Renal cortex interstitium (tissue), 11 donors: ENCODE measurements around the gene GPR173. TPM values are rescaled to one million over a fixed set of nuclear protein-coding genes. Genes with fewer than 3 reads are reported as not detected.

Experiments
- DNase-seq, 11 donors: peaks; one replicate each; pipeline ENCODE4 v3.0.0-alpha.2; 2013; ENCODE audit warnings: low read depth in 9 of 11, low spot score in 4 of 11; ENCODE audit errors: extremely low read depth in 1 of 11
- polyA plus RNA-seq, 3 donors: library from polyadenylated mRNA; unstranded; fragments of 120-200 nt; gene quantifications; one replicate each; pipeline ENCODE4 v1.2.1, GENCODE V29; 2013; ENCODE audit not compliant: insufficient read length in 3 of 3

Gene GPR173
- polyA plus RNA-seq, 3 donors: 15.6 to 25.9 (median 16.1) TPM

DNA sequence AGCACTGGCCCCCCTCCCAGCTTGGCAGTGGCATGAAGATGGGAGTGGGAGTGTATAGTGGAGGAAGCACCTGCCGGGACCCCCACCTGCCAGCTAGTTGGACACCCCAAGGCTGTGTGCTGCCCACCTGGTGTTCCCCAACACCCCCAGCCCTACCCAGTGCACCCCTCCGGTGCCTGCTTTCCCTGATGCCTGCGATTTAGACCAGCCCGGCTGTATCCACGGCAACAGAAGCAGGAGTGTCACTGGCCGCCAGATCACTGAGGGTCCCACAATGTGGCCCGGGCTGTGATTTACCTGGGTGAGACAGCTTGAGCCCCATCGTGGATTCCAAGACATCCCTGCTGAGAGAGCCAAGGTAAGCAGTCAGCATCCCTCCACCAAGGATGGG lies 533 bp downstream of the GPR173 start:
- DNase-seq: no peak

DNA sequence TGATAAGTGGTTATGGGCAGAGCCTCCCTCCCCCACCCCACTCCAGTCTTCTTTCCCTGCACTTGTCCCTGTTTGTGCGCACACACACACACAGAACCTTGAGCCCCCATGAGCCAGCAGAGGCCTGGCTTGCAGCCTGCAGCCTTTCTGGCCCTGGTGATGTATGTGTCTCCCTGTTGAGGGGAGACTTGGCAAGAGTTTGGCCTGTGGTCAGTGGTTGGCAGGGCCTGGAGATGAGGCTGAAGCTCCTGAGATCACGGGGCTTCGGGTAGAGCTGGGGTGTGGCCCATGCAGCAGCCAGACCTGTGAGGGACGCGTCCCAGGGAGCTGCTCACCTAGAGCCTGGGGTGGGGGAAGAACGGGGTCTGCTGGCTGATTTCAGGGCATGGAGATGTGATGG lies 2.3 kb downstream of the GPR173 start:
- no peak for DNase-seq

DNA sequence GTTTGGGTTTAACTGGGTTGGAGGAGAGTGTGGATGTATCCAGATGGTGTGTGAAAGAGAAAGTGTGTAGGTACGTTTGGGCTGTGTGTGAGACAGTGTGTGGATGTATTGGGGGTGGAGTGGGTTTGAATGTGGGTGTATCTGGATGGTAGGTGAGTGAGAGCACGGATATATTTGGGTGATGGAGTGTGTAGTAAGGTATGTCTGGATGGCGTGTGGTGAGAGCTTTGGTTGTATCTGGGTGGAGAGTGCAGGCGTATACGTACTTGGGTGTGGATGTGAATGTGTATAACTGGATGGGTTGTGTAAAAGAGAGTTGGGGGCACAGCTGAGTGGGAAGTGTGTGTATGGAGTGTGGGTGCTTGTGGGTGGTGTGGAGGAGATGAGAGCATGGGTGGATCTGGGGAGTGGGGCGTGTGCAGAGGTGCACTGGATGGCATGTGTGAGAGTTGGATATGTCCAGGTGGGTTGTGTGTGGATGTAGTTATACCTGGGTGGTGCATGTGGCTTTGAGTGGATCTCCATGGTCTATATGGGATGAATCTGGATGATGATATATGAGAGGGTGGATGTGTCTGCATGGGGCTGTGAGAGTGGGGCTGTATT lies 6.8 kb downstream of the GPR173 start:
- DNase-seq: no peak

DNA sequence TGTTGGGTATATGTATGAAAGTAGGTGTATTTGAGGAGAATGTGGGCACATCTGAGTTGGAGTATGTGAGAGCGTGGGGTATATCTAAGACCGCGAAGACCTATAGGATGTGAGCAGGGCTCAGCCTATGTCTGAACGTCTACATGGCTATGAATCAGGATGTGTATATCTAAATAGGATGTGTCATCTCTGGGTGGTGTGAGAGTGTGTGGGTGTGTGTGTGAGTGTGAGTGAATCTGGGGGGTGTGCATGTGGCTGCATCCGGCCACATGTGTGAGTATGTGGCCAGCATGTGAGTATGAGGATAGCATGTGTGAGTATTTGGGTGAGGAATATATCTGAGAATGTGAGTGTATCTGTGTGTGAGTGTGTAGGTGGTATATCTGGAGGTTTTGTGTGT lies 7.7 kb downstream of the GPR173 start:
- no peak for DNase-seq

DNA sequence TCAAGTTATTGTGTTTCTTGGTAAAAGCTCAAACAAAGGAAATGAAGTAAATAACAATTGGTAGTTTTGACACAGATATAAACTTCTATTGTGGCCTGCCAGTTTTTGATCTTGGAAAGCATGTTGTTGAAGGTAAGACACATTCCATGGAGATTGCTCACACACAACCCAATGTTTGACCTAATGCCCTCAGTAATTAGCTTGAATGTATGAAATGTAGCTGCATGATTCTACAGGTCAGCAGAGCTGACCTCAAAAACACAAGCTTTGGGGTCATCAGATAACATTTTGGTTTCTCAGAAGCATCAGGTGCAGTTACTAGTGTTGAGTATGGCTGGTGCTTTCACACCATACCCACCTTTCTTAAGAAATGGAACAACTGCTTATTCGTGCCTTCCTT lies 16.5 kb downstream of the GPR173 start:
- no peak for DNase-seq

DNA sequence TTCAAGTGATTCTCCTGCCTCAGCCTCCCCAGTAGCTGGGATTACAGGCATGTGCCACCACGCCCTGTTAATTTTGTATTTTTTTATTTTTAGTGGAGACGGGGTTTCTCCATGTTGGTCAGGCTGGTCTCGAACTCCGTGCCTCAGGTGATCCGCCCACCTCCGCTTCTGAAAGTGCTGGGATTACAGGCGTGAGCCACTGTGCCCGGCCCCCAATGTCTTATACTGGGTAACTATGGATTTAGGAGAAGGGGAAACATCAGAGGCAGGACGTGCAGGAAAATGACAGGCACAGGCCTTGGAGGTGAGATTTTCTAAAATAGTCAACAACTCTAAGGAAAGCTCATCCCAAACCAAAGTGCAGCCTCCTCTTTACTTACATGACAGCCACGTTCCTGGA lies 22.5 kb downstream of the GPR173 start:
- no peak for DNase-seq

DNA sequence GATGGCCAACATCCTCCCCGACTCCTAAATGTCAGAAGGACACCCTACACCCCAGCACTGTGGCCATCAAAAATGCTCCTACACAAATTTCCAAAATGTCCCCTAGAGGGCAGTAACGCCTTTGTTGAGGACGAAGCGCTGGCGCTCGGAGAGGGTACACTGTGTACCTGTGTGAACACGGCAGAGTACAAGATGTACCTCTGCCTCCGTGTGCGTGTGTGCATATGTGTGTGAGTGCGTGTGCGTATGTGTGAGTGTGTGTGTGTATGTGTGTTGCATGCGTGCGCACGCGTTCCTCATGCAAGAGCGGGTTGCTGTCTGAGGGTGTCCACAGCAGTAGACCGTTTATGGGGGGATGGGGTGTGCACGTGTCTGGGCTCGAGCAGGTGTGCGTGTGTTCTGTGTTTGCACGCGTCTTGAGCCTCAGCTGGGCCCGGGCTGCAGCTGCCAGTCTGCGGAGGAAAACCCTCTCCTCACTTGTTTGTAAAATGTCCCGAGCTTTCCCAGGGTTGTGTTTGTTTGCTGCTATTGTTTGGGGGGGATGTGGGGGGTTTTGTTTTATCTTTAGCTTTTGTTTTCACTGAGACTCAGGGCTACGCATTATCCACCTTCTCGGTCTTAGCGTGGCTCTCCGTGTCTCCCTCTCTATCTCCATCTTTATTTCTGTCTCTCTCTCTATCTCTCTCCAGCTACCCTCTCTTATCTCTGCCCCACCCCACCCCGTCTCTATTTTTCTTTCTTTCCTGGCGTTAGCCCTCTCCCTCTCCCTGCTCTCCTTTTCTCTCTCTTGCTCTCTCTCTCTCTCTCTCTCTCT lies 23.2 kb downstream of the GPR173 start:
- DNase-seq: peak in 4 of 11 donors; percentile 50 to 73 (median 56)

DNA sequence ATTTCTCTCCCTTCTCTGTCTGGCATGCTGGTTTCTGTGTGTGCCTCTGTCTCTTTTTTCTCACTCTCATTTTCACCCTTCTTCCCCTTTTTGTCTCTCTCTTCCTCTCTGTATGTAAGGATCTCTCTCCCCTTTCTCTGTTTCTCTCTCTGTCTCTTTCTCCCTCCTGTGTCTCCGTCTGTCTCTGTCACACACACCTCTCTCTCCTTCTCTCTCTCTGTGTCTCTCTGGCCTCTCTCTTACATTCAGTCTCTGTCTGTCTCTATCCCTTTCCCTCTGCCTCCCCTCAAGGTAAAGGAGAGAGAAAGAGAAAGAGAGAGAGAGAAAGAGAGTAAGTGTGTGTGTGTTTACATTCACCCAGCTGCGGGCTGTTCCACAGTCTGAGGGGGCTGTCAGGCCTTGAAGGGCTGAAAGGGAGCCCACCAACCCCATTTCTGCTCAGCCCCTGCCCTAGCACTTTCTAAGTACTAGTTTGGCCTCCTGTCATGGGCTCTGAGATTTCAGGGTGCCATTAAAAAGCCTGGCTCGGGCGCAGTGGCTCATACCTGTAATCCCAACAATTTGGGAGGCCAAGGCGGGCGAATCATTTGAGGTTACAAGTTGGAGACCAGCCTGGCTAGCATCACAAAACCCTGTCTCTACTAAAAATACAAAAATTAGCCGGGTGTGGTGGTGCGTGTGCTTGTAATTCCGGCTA lies 24.0 kb downstream of the GPR173 start:
- no peak for DNase-seq

DNA sequence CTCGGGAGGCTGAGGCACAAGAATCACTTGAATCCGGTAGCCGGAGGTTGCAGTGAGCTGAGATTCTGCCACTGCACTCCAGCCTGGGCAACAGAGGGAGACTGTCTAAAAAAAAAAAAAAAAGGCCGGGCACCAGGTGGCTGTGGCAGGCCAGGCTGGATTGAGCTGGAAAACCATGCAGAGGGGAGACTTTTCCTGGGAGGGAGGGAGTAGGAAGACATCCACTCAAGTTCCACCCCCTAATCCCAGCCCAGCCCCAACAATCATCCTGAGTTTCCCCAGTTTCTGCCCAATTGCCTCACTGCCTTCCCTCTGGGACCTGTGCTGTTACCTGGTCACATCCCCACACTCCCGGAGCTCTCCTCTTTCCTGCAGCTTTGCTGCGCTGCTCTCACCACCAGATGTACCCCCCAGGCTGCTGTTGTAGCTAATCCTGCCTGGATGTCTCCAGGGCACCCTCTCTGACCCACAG lies 24.6 kb downstream of the GPR173 start:
- DNase-seq: no peak

DNA sequence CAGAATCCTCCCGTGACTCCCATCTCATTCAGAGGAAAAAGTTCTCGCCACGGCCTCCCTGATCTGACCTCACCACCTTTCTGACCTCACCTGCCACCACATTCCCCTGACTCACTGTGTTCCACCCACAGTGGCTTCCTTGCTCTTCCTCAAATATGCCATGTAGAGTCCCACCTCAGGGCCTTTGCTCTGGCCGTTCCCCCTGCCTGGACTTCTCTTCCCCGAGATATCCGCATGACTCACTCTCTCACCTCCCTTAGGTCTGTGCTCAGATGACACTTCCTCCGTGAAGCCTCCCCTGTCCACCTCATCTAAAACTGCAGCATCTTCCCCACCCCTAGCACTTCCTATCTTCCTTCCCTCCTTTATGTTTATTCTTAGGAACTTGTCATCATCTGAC lies 26.4 kb downstream of the GPR173 start:
- no peak for DNase-seq

DNA sequence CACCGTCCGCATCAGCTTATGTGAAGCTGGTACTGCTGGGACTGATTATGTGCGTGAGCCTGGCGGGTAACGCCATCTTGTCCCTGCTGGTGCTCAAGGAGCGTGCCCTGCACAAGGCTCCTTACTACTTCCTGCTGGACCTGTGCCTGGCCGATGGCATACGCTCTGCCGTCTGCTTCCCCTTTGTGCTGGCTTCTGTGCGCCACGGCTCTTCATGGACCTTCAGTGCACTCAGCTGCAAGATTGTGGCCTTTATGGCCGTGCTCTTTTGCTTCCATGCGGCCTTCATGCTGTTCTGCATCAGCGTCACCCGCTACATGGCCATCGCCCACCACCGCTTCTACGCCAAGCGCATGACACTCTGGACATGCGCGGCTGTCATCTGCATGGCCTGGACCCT lies 28.1 kb downstream of the GPR173 start:
- no peak for DNase-seq

DNA sequence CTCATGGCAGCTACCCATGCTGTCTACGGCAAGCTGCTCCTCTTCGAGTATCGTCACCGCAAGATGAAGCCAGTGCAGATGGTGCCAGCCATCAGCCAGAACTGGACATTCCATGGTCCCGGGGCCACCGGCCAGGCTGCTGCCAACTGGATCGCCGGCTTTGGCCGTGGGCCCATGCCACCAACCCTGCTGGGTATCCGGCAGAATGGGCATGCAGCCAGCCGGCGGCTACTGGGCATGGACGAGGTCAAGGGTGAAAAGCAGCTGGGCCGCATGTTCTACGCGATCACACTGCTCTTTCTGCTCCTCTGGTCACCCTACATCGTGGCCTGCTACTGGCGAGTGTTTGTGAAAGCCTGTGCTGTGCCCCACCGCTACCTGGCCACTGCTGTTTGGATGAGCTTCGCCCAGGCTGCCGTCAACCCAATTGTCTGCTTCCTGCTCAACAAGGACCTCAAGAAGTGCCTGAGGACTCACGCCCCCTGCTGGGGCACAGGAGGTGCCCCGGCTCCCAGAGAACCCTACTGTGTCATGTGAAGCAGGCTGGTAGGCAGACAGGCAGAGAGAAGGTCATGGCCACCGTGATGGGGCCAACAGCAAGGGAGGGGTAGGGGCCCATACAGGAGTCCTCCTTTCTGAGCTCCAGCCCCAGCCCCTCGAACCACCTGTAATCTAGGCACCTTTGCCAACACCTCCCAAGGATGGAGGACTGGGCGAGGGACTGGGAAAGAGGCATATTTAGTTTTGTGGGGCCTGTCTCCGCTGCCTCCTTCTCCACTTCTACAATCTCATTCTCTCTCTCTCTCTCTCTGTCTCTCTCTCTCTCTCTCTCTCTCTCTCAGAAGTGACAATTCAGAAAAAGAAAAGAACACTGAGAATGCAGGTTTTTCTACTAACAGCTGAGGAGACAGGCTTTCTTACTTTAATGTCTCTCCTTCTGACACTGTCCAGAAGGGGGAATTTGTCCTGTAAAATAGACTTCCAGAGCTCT lies 28.9 kb downstream of the GPR173 start:
- no peak for DNase-seq

DNA sequence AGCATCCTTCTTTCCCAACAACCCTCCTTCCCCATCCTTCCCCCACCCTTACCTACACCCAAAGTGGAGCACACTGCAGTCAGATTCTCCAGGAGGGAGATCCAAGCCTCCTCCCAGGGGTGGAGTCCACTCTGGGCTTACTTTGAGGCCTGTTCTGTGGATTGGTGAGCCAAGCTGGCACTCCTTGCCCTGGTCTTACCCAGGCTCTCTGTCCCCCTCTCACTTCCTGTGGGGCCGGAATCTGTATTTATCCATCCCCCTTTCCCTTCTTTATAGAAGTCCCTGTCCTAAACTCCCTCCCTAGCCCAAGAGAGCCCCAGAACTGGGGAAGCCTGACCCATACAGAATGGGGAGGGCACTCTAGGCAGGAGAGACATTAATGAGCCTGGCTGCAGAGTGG lies 30.4 kb downstream of the GPR173 start:
- no peak for DNase-seq

DNA sequence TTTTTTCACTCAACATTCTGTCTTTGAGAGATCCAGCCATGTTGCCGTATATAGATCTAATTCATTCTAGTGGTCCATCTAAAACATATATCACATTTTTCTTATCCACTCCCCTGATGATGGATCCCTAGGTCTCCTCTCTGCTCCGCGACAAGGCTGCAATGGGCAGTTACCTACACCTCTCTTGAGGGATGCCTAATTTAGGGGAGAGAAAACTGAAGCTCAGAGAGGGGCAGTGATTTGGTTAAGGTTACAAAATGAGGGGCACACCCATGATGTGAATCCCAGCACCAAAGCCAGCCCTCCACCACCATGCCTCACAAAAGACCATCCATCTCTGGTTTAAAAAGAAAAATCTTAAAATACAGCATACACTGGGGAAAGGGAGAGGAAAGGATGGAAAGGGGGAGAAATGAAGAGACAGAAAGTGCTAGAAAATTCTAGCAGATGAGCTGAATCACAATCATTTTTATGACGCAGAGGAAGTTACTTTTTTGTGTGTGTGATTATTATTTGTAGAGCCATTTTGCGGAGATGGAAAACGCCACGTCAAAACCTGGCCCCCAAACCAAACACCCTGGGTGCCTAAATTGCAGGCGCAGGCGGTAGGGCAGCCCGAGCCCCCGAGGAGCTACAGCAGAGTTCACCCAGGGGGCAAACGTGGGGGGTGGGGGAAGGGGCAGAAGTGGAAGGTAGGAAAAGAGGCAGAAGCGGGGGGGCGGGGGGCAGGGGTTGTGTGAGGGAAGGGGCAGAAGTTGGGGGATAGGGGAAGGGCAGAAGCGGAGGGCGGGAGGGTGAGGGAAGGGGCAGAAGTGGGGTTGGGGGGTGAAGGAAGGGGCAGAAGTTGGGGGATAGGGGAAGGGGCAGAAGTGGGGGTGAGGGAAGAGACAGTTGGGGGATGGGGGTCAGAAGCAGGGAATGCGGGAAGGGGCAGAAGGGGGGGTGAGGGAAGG lies 32.3 kb downstream of the GPR173 start:
- DNase-seq: no peak

DNA sequence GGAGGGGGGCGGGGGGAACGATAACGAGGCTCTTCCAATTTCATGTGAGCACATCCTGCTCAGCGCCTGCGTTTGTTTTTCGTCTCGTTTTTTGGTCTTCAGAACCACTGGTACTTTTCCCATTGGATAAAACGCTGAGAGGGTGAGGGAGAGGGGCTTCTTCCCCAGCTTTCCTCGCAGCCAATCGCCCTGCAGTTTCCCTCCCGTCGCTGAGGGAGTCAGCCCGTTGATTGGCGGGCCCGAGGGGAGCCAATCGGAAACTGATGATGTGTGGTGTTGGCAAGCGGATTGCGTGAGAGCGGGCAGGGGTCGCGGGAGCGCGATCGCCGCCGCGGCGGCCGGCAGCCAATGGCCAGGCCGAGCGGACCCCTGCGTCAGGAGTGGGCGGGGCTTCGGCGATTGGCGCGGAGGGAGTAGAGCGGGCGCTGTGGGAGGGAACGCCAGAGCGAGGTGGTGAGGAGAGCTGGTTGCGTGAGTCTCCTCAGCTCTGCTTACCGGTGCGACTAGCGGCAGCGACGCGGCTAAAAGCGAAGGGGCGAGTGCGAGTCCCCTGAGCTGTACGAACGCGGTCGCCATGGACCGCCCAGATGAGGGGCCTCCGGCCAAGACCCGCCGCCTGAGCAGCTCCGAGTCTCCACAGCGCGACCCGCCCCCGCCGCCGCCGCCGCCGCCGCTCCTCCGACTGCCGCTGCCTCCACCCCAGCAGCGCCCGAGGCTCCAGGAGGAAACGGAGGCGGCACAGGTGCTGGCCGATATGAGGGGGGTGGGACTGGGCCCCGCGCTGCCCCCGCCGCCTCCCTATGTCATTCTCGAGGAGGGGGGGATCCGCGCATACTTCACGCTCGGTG lies 33.6 kb downstream of the GPR173 start, which contains the start of gene TSPYL2:
Gene TSPYL2, plus strand, starts transcription at position 443 of the 848 bp plus-strand sequence. Its CDS starts 132 bp downstream, at position 575.
- peak in 10 of 11 donors; percentile 68 to 95 (median 90) for DNase-seq

DNA sequence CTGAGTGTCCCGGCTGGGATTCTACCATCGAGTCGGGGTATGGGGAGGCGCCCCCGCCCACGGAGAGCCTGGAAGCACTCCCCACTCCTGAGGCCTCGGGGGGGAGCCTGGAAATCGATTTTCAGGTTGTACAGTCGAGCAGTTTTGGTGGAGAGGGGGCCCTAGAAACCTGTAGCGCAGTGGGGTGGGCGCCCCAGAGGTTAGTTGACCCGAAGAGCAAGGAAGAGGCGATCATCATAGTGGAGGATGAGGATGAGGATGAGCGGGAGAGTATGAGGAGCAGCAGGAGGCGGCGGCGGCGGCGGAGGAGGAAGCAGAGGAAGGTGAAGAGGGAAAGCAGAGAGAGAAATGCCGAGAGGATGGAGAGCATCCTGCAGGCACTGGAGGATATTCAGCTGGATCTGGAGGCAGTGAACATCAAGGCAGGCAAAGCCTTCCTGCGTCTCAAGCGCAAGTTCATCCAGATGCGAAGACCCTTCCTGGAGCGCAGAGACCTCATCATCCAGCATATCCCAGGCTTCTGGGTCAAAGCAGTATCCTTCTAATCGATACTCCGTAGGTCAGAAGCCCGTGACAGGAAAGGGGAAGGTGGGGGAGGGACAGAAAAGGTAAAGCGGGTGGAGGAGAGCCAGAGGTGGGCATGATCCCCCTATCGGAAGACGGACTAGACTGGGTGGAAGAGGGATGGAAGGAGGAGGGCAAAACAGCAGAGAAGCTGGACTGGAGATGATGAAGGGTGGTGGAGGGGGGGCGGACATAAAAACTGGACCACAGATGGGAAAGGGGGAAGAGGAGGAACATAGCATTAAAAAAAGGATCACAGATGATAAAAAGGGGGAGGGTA lies 34.4 kb downstream of the GPR173 start:
- DNase-seq: no peak
